GM23248 (cell line): ENCODE data around the gene C1QTNF1. TPM values are rescaled to one million over a fixed set of nuclear protein-coding genes. Genes with fewer than 3 reads are reported as not detected.
A peak's percentile ranks its signal among the peaks of the same experiment; 100 is the strongest.
"Not testable (repeated sequence)": the region's sequence is repeated elsewhere in the genome, so short reads cannot be mapped to it uniquely, and the experiment has no call there.

ENCODE experiments used
- DNase-seq: peaks from one replicate; pipeline ENCODE4 v3.0.0-alpha.2; 2015
- H2AFZ ChIP-seq: fragments of 200-600 bp; sonication (generic); 2 replicates; pipeline ENCODE4 v1.6.1; 2016; ENCODE audit warnings: antibody characterized with exemption
- H3F3A ChIP-seq: fragments of 200-600 bp; sonication (generic); 2 replicates; pipeline ENCODE4 v1.6.1; 2016; ENCODE audit warnings: mild to moderate bottlenecking, antibody characterized with exemption, mixed run types; ENCODE audit not compliant: insufficient read depth
- H3K27ac ChIP-seq: fragments of 200-600 bp; sonication (generic); 2 replicates; pipeline ENCODE4 v1.5.1; 2016; ENCODE audit warnings: mild to moderate bottlenecking
- H3K27me3 ChIP-seq: fragments of 200-600 bp; sonication (generic); replicated peaks from 2 replicates; pipeline ENCODE4 v1.6.1; 2016; ENCODE audit warnings: mild to moderate bottlenecking; ENCODE audit not compliant: insufficient read depth
- H3K36me3 ChIP-seq: fragments of 200-600 bp; sonication (generic); 2 replicates; pipeline ENCODE4 v1.6.1; 2016; ENCODE audit warnings: low read depth, mild to moderate bottlenecking
- H3K4me1 ChIP-seq: fragments of 200-600 bp; sonication (generic); 2 replicates; pipeline ENCODE4 v1.6.1; 2016; ENCODE audit warnings: mild to moderate bottlenecking; ENCODE audit not compliant: insufficient read depth
- H3K4me2 ChIP-seq: fragments of 200-600 bp; sonication (generic); one replicate; pipeline ENCODE4 v1.6.1; 2016; ENCODE audit warnings: mild to moderate bottlenecking; ENCODE audit not compliant: unreplicated experiment
- H3K4me3 ChIP-seq: fragments of 200-600 bp; sonication (generic); 2 replicates; pipeline ENCODE4 v1.5.1; 2016; ENCODE audit warnings: mild to moderate bottlenecking
- H3K79me2 ChIP-seq: fragments of 200-600 bp; sonication (generic); 2 replicates; pipeline ENCODE4 v1.6.1; 2016; ENCODE audit warnings: mild to moderate bottlenecking; ENCODE audit not compliant: insufficient read depth
- H3K9ac ChIP-seq: fragments of 200-600 bp; sonication (generic); 2 replicates; pipeline ENCODE4 v1.6.1; 2016; ENCODE audit warnings: mild to moderate bottlenecking
- H3K9me2 ChIP-seq: fragments of 200-600 bp; sonication (generic); 2 replicates; pipeline ENCODE4 v1.6.1; 2016; ENCODE audit warnings: mixed run types, mild to moderate bottlenecking, moderate library complexity; ENCODE audit not compliant: insufficient read depth
- H3K9me3 ChIP-seq: fragments of 200-600 bp; sonication (generic); one replicate; pipeline ENCODE4 v1.6.1; 2017; ENCODE audit warnings: low read depth
- H4K20me1 ChIP-seq: fragments of 200-600 bp; sonication (generic); 2 replicates; pipeline ENCODE4 v1.6.0; 2016; ENCODE audit not compliant: insufficient read depth
- EZH2 ChIP-seq: fragments of 200-600 bp; sonication (generic); IDR thresholded peaks from 2 replicates; pipeline ENCODE4 v1.6.1; 2018; ENCODE audit warnings: antibody characterized with exemption, mild to moderate bottlenecking; ENCODE audit not compliant: insufficient read depth, poor library complexity, severe bottlenecking
- EZH2phosphoT487 ChIP-seq: fragments of 200-600 bp; sonication (generic); IDR thresholded peaks from 2 replicates; pipeline ENCODE4 v1.6.1; 2018; ENCODE audit warnings: antibody characterized with exemption, moderate library complexity, mild to moderate bottlenecking, low read depth; ENCODE audit not compliant: insufficient read depth
- WGBS, 2 experiments: methylation state at CpG; one replicate each; pipeline ENCODE4 v1.1.6; 2015 to 2017; ENCODE audit warnings: low lambda C conversion rate in 2 of 2, low coverage in 1 of 2; ENCODE audit errors: missing lambda C conversion rate in 2 of 2; 5-methylcytosine and 5-hydroxymethylcytosine counted together
- in situ Hi-C: fragments of 300-500 bp; cut with MboI; formaldehyde crosslinking; loops from 2 replicates; pipeline ENCODE4 v1.15.0; 2020
- polyA plus RNA-seq: library from polyadenylated mRNA; unstranded; fragments of >200 nt; fragmentation: Nextera tagmentation; extraction: Ambion mirVana; gene quantifications from 2 replicates; pipeline ENCODE4 v1.2.1, GENCODE V29; 2016
- total RNA-seq: library from RNA; depleted of rRNA; stranded (reverse); fragments of >200 nt; shearing (Covaris generic); gene quantifications from 2 replicates; pipeline ENCODE4 v1.2.3, GENCODE V29; 2014

C1QTNF1 gene
- total and polyA plus RNA-seq, 2 experiments from 2014 or later = 6.1 to 12.2 TPM

- DNase-seq = no peak
- Histone ChIP-seq H2AFZ (no peak overlapping the region), H3K79me2 (no peaks in the 10 kb centered on the region), H3K27ac (no peak overlapping the region), H3K9me3 (peaks cover 3% of the 10 kb centered on the region), H3K9ac (no peak overlapping the region), H3K36me3 (no peaks in the 10 kb centered on the region), H3F3A (0 out of 2 replicates have a peak, but pooled peaks cover 5% of the 10 kb centered on the region), H4K20me1 (no peaks in the 10 kb centered on the region), H3K27me3 (no peaks in the 10 kb centered on the region), H3K4me1 (peaks cover 10% of the 10 kb centered on the region; the same call in 1 of the 2 replicates), H3K9me2 (no peaks in the 10 kb centered on the region), H3K4me2 (no peak overlapping the region), H3K4me3 (no peak overlapping the region)
- TF ChIP-seq EZH2 (no peak), EZH2phosphoT487 (no peak)
- WGBS, 2 experiments = 100% methylated on average over 2 of the region's 2 CpGs
- in situ Hi-C loops = no loop called here
Measured at GRCh38 chr17:79019261-79019631, 4.7 kb upstream of the C1QTNF1 start.

- Histone ChIP-seq H4K20me1 (no peaks in the 10 kb centered on the region), H3K4me2 (no peak overlapping the region), H3K4me3 (no peak overlapping the region), H3K27me3 (no peaks in the 10 kb centered on the region), H3K9me3 (peaks cover 3% of the 10 kb centered on the region), H2AFZ (peak overlapping the region; percentile 56), H3K27ac (no peak overlapping the region), H3K9ac (peak overlapping the region; percentile 53), H3K9me2 (no peaks in the 10 kb centered on the region), H3K36me3 (no peaks in the 10 kb centered on the region), H3K4me1 (peaks cover 14% of the 10 kb centered on the region), H3K79me2 (no peaks in the 10 kb centered on the region), H3F3A (0 out of 2 replicates have a peak, but pooled peaks cover 5% of the 10 kb centered on the region)
- peak; percentile 88 for DNase-seq
- TF ChIP-seq EZH2 (no peak), EZH2phosphoT487 (no peak)
- in situ Hi-C loops = no loop called here
- WGBS, 2 experiments = 12 to 14% methylated on average over 19 of the region's 19 CpGs
Measured at GRCh38 chr17:79019632-79020584, 4.1 kb upstream of the C1QTNF1 start.

- no peaks in the 10 kb centered on the region for H3K27me3 ChIP-seq
- no peaks in the 10 kb centered on the region for H3K79me2 ChIP-seq
- DNase-seq = peak; percentile 37
- H2AFZ ChIP-seq = no peak overlapping the region
- WGBS, 2 experiments = 19 to 33% methylated on average over 2 of the region's 2 CpGs
- TF ChIP-seq EZH2 (no peak), EZH2phosphoT487 (no peak)
- no peaks in the 10 kb centered on the region for H3K9me3 ChIP-seq
- H3F3A ChIP-seq = 0 out of 2 replicates have a peak, but pooled peaks cover 5% of the 10 kb centered on the region
- peaks cover 19% of the 10 kb centered on the region for H3K4me1 ChIP-seq
- H3K36me3 ChIP-seq = no peaks in the 10 kb centered on the region
- H3K4me2 ChIP-seq = no peak overlapping the region
- no peak overlapping the region for H3K27ac ChIP-seq
- in situ Hi-C loops = no loop called here
- no peaks in the 10 kb centered on the region for H4K20me1 ChIP-seq
- no peaks in the 10 kb centered on the region for H3K9me2 ChIP-seq
- H3K4me3 ChIP-seq = no peak overlapping the region
- peak overlapping the region; percentile 53 for H3K9ac ChIP-seq
Measured at GRCh38 chr17:79020631-79021301, 3.2 kb upstream of the C1QTNF1 start.

GRCh38 chr17:79021929-79022328 is 2.0 kb upstream of the C1QTNF1 start:
- H3K9ac ChIP-seq, DNase-seq, H3K36me3 ChIP-seq, H3F3A ChIP-seq, H3K79me2 ChIP-seq, H3K27me3 ChIP-seq, H3K9me2 ChIP-seq, H3K9me3 ChIP-seq, H3K4me3 ChIP-seq, H4K20me1 ChIP-seq, in situ Hi-C loops, H2AFZ ChIP-seq, H3K4me2 ChIP-seq, H3K27ac ChIP-seq: not testable (repeated sequence)
- WGBS, 2 experiments = 98 to 100% methylated on average over 2 of the region's 2 CpGs
- peaks cover 29% of the 10 kb centered on the region for H3K4me1 ChIP-seq
